NB4 (cell line): ENCODE data around the gene PKP1.

Source experiments
- CTCF ChIP-seq: IDR thresholded peaks from one replicate; pipeline ENCODE4 v1.5.1; 2012; ENCODE audit warnings: low read depth, low read length
- MAX ChIP-seq: IDR thresholded peaks from 2 replicates; pipeline ENCODE4 v1.6.1; 2011; ENCODE audit warnings: low read depth, low read length

- TF ChIP-seq MAX: no peak
- no peak for TF ChIP-seq CTCF
Measured at GRCh38 chr1:201365251-201365650, 81.9 kb downstream of the PKP1 start.
